GM18519 (cell line): ENCODE data around the gene RXFP3.

Source experiments
- ATAC-seq: cut with Tn5 transposase; IDR thresholded peaks from one replicate; pipeline ENCODE4 v1.9.1; 2021; ENCODE audit warnings: mild to moderate bottlenecking, moderate library complexity; ENCODE audit not compliant: unreplicated experiment, low FRiP score

Gene RXFP3

GRCh38 chr5:33978306-33978705 is 42.1 kb downstream of the RXFP3 start:
- ATAC-seq: no peak

- no peak for ATAC-seq
These were observed 43.8 kb downstream of the RXFP3 start for GRCh38 chr5:33980030-33980429.

- no peak for ATAC-seq
These were observed 45.4 kb downstream of the RXFP3 start for GRCh38 chr5:33981408-33982162.

- ATAC-seq: no peak
These were observed 48.0 kb downstream of the RXFP3 start for GRCh38 chr5:33984178-33984577.

- ATAC-seq: no peak
These were observed 48.5 kb downstream of the RXFP3 start, which contains the start of gene SLC45A2 for GRCh38 chr5:33984671-33985124. Gene SLC45A2, minus strand, starts transcription at chr5:33984693. Its CDS starts 110 bp downstream, at chr5:33984583.

GRCh38 chr5:33985447-33985846 is 49.3 kb downstream of the RXFP3 start:
- no peak for ATAC-seq
